Measurements from ENCODE around the gene NACC2.

DNA sequence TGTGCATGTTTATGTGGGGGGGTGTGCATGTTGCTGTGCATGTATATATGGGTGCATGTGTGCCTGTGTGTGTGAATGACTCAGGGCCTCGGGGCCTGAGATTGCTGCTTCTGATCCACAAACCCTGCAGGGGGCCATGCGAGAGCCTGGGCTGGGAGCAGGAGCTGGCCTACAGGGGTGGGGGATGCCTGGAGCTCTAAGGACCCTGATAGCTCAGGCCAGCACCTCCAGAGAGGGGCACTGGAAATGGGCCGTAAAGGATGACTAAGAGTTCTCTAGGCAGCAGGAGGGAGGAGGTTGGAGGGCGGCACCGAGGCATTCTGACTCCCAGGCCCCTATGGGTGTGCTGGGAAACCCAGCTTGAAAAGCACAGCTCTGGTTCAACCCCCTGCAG lies 127.0 kb downstream of the NACC2 start:
- no peak for TF ChIP-seq EZH2 (IDR thresholded peaks at IDR 0.05; ENCODE audit: borderline replicate concordance, insufficient read depth, low read depth, low read length, poor library complexity, severe bottlenecking)
- TF ChIP-seq, protein P1, sequence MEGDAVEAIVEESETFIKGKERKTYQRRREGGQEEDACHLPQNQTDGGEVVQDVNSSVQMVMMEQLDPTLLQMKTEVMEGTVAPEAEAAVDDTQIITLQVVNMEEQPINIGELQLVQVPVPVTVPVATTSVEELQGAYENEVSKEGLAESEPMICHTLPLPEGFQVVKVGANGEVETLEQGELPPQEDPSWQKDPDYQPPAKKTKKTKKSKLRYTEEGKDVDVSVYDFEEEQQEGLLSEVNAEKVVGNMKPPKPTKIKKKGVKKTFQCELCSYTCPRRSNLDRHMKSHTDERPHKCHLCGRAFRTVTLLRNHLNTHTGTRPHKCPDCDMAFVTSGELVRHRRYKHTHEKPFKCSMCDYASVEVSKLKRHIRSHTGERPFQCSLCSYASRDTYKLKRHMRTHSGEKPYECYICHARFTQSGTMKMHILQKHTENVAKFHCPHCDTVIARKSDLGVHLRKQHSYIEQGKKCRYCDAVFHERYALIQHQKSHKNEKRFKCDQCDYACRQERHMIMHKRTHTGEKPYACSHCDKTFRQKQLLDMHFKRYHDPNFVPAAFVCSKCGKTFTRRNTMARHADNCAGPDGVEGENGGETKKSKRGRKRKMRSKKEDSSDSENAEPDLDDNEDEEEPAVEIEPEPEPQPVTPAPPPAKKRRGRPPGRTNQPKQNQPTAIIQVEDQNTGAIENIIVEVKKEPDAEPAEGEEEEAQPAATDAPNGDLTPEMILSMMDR (IDR thresholded peaks at IDR 0.05) = no peak
